ENCODE results near the gene HIBCH.

DNA sequence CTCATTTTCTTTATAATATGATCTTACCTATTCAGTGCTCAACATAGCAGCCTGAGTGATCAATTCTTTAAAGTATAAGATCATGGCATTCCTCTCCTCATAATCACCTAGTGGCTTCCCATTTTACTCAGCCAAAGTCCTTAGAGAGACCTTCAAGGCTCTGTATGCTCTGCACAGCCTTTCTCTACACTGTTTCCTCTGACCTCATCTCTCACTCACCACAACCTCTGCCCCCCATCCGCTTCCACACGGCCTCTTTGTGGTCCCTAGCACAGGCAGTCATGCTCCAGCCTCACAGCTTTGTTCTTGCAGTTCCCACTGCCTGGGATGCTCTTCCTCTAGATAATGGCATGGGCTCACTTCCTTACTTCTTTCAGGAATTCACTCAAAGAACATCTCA lies 109.2 kb downstream of the HIBCH start:
- TF ChIP-seq SUZ12 (IDR thresholded peaks at IDR 0.05; ENCODE audit: extremely low read depth, insufficient read depth, insufficient read length) (no peak), ZNF274 (IDR thresholded peaks at IDR 0.05; ENCODE audit: low read depth, low read length) (no peak), YY1 (IDR thresholded peaks at IDR 0.05; ENCODE audit: insufficient read depth, insufficient read length) (no peak)
